Measurements from ENCODE around the gene ABLIM3. TPM values are rescaled to one million over a fixed set of nuclear protein-coding genes. Genes with fewer than 3 reads are reported as not detected.

The ABLIM3 gene
- total and polyA plus RNA-seq, 2 donors (not counting 3 experiments of a cell fraction or from before 2014, with no cell fraction given), result 16.7 to 42.1 TPM

GRCh38 chr5:149235841-149236240 lies 94.5 kb downstream of the ABLIM3 start:
- H3K4me2 ChIP-seq (ENCODE audit: insufficient read depth, low read length), result no peak overlapping the region
- H3K4me1 ChIP-seq (ENCODE audit: control insufficient read depth, extremely low read depth, insufficient read depth, low read length), result peaks cover 9% of the 10 kb centered on the region
- H3K9ac ChIP-seq (replicated peaks; ENCODE audit: extremely low read depth, insufficient read depth, low read length), result no peak overlapping the region
- ChIA-PET POLR2A (no interaction called here), CTCF (interaction anchor here (1.0 to 3.7 kb wide), 5 partner anchors 16 to 121 kb away, joined by 3 to 31 read pairs (median 5); partner anchors contain the start of gene ABLIM3)
- no peak overlapping the region for H2AFZ ChIP-seq (ENCODE audit: low read depth, low read length)
- no peaks in the 10 kb centered on the region for H4K20me1 ChIP-seq (replicated peaks; ENCODE audit: control insufficient read depth, extremely low read depth, insufficient read depth, low read length)
- H3K4me3 ChIP-seq (replicated peaks in 1 of 3; ENCODE audit: insufficient read depth in 1 of 3, low read depth in 1 of 3, low read length in 3 of 3), result no peak overlapping the region
- H3K9me3 ChIP-seq (replicated peaks; ENCODE audit: control insufficient read depth, insufficient read depth, low read length), result no peaks in the 10 kb centered on the region
- TF ChIP-seq CTCF (IDR thresholded peaks at IDR 0.05; ENCODE audit: extremely low read depth in 1 of 2, insufficient read depth in 1 of 2, low read depth in 1 of 2, low read length in 2 of 2), result no peak
- TF ChIP-seq POLR2AphosphoS5 (IDR thresholded peaks at IDR 0.05; ENCODE audit: insufficient read depth, low read depth, low read length), result no peak
- no peak for TF ChIP-seq MYC (IDR thresholded peaks at IDR 0.05; ENCODE audit: low read depth, low read length)
- no peak for TF ChIP-seq JUN (IDR thresholded peaks at IDR 0.05; ENCODE audit: borderline replicate concordance, insufficient read depth, insufficient read length, low read depth)
- no peak for TF ChIP-seq MAX (IDR thresholded peaks at IDR 0.05; ENCODE audit: insufficient read depth, insufficient read length)
- no peak for TF ChIP-seq EZH2 (IDR thresholded peaks at IDR 0.05; ENCODE audit: borderline replicate concordance, low read depth, low read length, severe bottlenecking)
- no peak for TF ChIP-seq GATA2 (IDR thresholded peaks at IDR 0.05; ENCODE audit: insufficient read depth, insufficient read length, low read depth, low read length)
- TF ChIP-seq FOS (IDR thresholded peaks at IDR 0.05; ENCODE audit: borderline replicate concordance, insufficient read depth, low read length), result no peak
- no peak for TF ChIP-seq POLR2A (IDR thresholded peaks at IDR 0.05; ENCODE audit: low read depth, low read length)
- no TSS peak for BruUV-seq (replicated peaks)
- no peak overlapping the region for H3K27ac ChIP-seq (ENCODE audit: insufficient read depth, low read depth, low read length)
- H3K79me2 ChIP-seq (ENCODE audit: control insufficient read depth, insufficient read depth, low read length), result no peaks in the 10 kb centered on the region
- dilution Hi-C loops (cut with MboI; ENCODE audit: extremely low pct_ligation_motif_present, low sequenced_read_pairs) (no loop called here), intact Hi-C loops (cut with micrococcal nuclease) (no loop called here)
- no peaks in the 10 kb centered on the region for H3K9me1 ChIP-seq (replicated peaks; ENCODE audit: control insufficient read depth, extremely low read depth, insufficient read depth, low read length)
- H3K36me3 ChIP-seq (ENCODE audit: control insufficient read depth in 2 of 2, extremely low read depth in 1 of 2, insufficient read depth in 2 of 2, low read length in 2 of 2), result peaks cover 1 to 3% of the 10 kb centered on the region in 2 experiments
- DNase-seq (ENCODE audit: low read depth, low spot score) (no peak), FAIRE-seq (no peak)
- H3K27me3 ChIP-seq (ENCODE audit: control insufficient read depth in 2 of 2, insufficient read depth in 2 of 2, low read length in 2 of 2), result no peaks in the 10 kb centered on the region
